ENCODE data around the gene ZNF407.

- TF ChIP-seq CTCF (IDR thresholded peaks at IDR 0.05 in 8 of 11, conservative IDR thresholded peaks at IDR 0.05 in 3 of 11): no peak
- no peak for TF ChIP-seq POLR2A (IDR thresholded peaks at IDR 0.05)
- no peak for TF ChIP-seq POLR2AphosphoS5 (IDR thresholded peaks at IDR 0.05)
Measured at GRCh38 chr18:74967438-74967837, 369.8 kb downstream of the ZNF407 start.
